Adipose tissue (tissue), 3 donors: Measurements from ENCODE around the gene NDN. TPM values are rescaled to one million over a fixed set of nuclear protein-coding genes. Genes with fewer than 3 reads are reported as not detected.
"Not testable (repeated sequence)": the region's sequence is repeated elsewhere in the genome, so short reads cannot be mapped to it uniquely, and the experiment has no call there.

ENCODE experiments used
- H3K27ac ChIP-seq: one replicate; pipeline ENCODE4 v1.5.1; 2013; ENCODE audit warnings: low read depth, low read length
- WGBS, 3 donors: extraction: QIAGEN DNeasy Blood & Tissue Kit; methylation state at CpG; one replicate each; pipeline ENCODE4 v1.1.7; 2013; 5-methylcytosine and 5-hydroxymethylcytosine counted together
- polyA plus RNA-seq, 3 donors: library from polyadenylated mRNA; stranded (reverse); fragments of 200-250 nt; gene quantifications; one replicate each; pipeline ENCODE4 v1.2.3, GENCODE V29; 2013
- donor health status: healthy with polysubstance abuse.
- donor health status: Bipolar disorder and iron deficiency.
- donor health status: healthy.

NDN gene
- polyA plus RNA-seq = 10 to 100 TPM; 23.1 to 95.3 (median 55.3) TPM

GRCh38 chr15:23687143-23687470 lies at the start of gene NDN:
Gene NDN, minus strand, starts transcription at chr15:23687305. Its CDS starts 88 bp downstream, at chr15:23687217.
- WGBS, 3 donors = 15 to 38% (median 33%) methylated on average over 38 of the region's 38 CpGs
- no peak within 1 kb of the TSS for H3K27ac ChIP-seq

- 39 to 54% (median 41%) methylated on average over 5 of the region's 5 CpGs for WGBS, 3 donors
- H3K27ac ChIP-seq = no peak overlapping the region
Measured at GRCh38 chr15:23736033-23736673, 49.0 kb upstream of the NDN start.

GRCh38 chr15:23734862-23735261 lies 47.8 kb upstream of the NDN start:
- no peak overlapping the region for H3K27ac ChIP-seq
- 58 to 61% (median 59%) methylated on average over 4 of the region's 4 CpGs for WGBS, 3 donors

GRCh38 chr15:23713874-23714656 lies 27.0 kb upstream of the NDN start:
- not testable (repeated sequence) for H3K27ac ChIP-seq
- WGBS, 3 donors = 79 to 81% (median 81%) methylated on average over 26 to 28 of the region's 28 CpGs

- H3K27ac ChIP-seq = no peak overlapping the region
- WGBS, 3 donors = 52 to 64% (median 56%) methylated on average over 1 of the region's 1 CpG
Measured at GRCh38 chr15:23708332-23708731, 21.2 kb upstream of the NDN start.

- no peak overlapping the region for H3K27ac ChIP-seq
- WGBS, 3 donors = 69 to 83% (median 76%) methylated on average over 2 of the region's 2 CpGs
Measured at GRCh38 chr15:23695282-23695681, 8.2 kb upstream of the NDN start.

- 92 to 98% (median 96%) methylated on average over 1 of the region's 1 CpG for WGBS, 3 donors
- H3K27ac ChIP-seq = no peak overlapping the region
Measured at GRCh38 chr15:23694592-23694991, 7.5 kb upstream of the NDN start.

- 51 to 56% (median 52%) methylated on average over 5 of the region's 5 CpGs for WGBS, 3 donors
- no peak overlapping the region for H3K27ac ChIP-seq
Measured at GRCh38 chr15:23690450-23690852, 3.3 kb upstream of the NDN start.

GRCh38 chr15:23690015-23690414 lies 2.9 kb upstream of the NDN start:
- H3K27ac ChIP-seq = no peak overlapping the region
- WGBS, 3 donors = 55 to 65% (median 63%) methylated on average over 4 of the region's 4 CpGs

- 20 to 30% (median 30%) methylated on average over 56 to 57 of the region's 57 CpGs for WGBS, 3 donors
- H3K27ac ChIP-seq = no peak overlapping the region
Measured at GRCh38 chr15:23686466-23687142, 501 bp downstream of the NDN start.

GRCh38 chr15:23671481-23671880 lies 15.6 kb downstream of the NDN start:
- 44 to 54% (median 51%) methylated on average over 3 of the region's 3 CpGs for WGBS, 3 donors
- no peak overlapping the region for H3K27ac ChIP-seq

GRCh38 chr15:23670970-23671369 lies 16.1 kb downstream of the NDN start:
- WGBS, 3 donors = 85 to 91% (median 88%) methylated on average over 1 of the region's 1 CpG
- H3K27ac ChIP-seq = no peak overlapping the region

GRCh38 chr15:23663232-23663631 lies 23.9 kb downstream of the NDN start:
- WGBS, 3 donors = 45 to 60% (median 49%) methylated on average over 2 of the region's 2 CpGs
- H3K27ac ChIP-seq = no peak overlapping the region

GRCh38 chr15:23648920-23649515 lies 38.1 kb downstream of the NDN start:
- WGBS, 3 donors = 22 to 26% (median 26%) methylated on average over 6 of the region's 6 CpGs
- H3K27ac ChIP-seq = no peak overlapping the region

- WGBS, 3 donors = 49 to 56% (median 51%) methylated on average over 36 to 37 of the region's 37 CpGs
- H3K27ac ChIP-seq = no peak within 1 kb of the TSS
Measured at GRCh38 chr15:23647421-23648370, 39.4 kb downstream of the NDN start, which contains the start of gene MAGEL2. Gene MAGEL2, minus strand, starts transcription at chr15:23647867. Its CDS starts 125 bp downstream, at chr15:23647742.

- 66 to 83% (median 81%) methylated on average over 17 of the region's 17 CpGs for WGBS, 3 donors
Measured at GRCh38 chr15:23647001-23647295, 40.2 kb downstream of the NDN start.

GRCh38 chr15:23646165-23647000 lies 40.7 kb downstream of the NDN start:
- WGBS, 3 donors = 93 to 95% (median 95%) methylated on average over 32 to 51 of the region's 51 CpGs
- no peak overlapping the region for H3K27ac ChIP-seq

More at GRCh38 chr15:23647001-23647295, 40.2 kb downstream of the NDN start:
- H3K27ac ChIP-seq = no peak overlapping the region
